Measurements from ENCODE around the gene FAM163A.

GRCh38 chr1:179803104-179803503 lies 60.0 kb downstream of the FAM163A start:
- TF ChIP-seq CTCF (IDR thresholded peaks at IDR 0.05; ENCODE audit: low read length), result no peak
- no peak for TF ChIP-seq EZH2 (IDR thresholded peaks at IDR 0.05; ENCODE audit: borderline replicate concordance, low read length)
